NCI-H748 (cell line): ENCODE results near the gene ACTN1.
"Not testable (repeated sequence)": the region's sequence is repeated elsewhere in the genome, so short reads cannot be mapped to it uniquely, and the experiment has no call there.

Experiments used
- DNase-seq: peaks from one replicate; lab custom pipeline; 2025; ENCODE audit not compliant: unreplicated experiment; lab: John Stamatoyannopoulos, UW

ACTN1 gene

DNA sequence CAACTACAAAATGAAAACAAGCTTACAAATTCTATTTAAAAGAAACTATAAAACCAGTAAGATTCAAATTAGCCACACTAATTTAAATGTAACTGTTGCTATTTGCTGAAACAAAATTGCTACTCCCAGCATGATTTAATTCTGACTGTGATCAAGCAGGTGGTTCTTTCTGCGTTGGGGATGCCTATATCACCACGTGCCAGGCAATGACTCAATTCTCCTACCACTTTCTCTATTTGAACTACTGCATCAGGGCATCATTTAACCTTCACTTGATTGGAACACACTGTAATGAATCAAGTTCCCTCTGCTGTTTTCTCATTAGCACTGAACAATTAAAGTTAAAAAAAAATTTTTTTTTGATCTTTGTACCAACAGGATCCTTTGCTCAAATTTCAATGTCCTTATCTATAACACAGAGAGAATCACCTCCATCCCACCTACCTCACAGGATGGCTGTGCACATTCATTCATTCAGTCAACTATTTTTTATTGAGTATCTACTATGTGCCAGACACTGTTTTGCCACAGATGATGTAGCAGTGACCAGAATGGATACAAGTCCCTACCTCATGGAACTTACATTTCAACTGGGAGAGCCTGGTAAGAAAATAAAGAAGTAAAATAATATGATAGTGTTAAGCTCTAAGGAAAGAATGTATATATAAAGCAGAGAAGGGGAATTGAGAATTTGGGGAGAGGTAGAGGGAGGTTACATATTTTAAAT is 8.0 kb upstream of the ACTN1 start:
- DNase-seq = no peak

- DNase-seq = no peak
These were observed 7.1 kb upstream of the ACTN1 start for GRCh38 chr14:68986225-68986624.

DNA sequence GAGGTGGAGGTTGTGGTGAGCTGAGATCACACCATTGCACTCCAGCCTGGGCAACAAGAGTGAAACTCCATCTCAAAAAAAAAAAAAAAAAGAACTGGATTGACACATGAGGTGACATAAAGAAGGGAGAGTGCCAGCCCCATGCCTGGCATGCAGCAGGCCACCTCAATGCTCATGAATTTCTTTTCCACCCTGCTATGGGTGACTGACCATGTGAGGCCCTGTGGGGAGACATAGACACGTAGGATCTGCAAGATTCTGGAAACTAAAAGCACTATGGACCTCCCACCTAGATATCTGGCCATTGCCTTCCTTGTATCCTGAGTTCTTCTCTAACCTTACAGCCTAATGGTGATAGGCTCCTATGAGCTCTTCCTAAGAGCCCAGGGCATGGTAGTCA is 5.6 kb upstream of the ACTN1 start:
- DNase-seq = no peak

DNA sequence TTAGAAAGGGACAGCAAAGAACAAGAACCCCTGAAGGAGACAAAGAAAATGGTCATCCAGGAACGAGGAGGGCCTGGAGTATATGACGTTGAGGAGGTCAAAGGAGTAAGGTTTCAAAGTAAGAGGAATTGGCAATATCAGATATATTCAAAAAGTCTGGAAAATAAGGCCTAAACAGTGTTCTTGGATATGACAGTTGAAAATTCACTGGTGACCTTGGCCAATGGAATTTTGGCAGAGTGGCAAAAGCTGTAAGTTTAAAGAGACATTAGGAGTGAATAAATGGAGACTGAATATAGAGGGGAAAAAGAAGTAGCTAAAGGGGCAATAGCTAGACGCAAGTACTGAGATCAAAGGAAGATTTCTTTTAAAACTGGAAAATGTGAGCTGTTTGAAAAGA is 4.1 kb upstream of the ACTN1 start:
- DNase-seq = no peak

GRCh38 chr14:68982581-68982980 is 3.5 kb upstream of the ACTN1 start:
- no peak for DNase-seq

DNA sequence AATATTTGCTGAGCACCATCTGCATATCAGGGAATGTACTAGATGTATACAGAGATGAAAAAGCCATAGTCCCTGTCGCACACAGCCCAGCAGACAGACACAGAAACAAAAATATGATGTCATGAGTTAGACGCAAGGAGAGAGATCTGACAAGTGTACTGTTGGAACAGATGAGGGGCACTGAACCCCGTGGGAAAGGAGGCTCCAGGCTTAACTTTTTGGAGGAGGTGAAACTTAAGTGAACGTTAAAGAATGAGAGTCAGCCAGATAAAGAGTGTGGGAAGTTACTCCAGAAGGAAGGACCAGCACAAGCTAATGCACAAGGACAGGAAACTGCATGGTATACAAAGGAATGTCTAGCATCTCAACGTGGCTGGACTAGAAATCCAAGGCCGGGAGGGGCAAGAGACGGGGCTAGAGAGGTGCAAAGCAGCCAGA is 2.5 kb upstream of the ACTN1 start:
- no peak for DNase-seq

DNA sequence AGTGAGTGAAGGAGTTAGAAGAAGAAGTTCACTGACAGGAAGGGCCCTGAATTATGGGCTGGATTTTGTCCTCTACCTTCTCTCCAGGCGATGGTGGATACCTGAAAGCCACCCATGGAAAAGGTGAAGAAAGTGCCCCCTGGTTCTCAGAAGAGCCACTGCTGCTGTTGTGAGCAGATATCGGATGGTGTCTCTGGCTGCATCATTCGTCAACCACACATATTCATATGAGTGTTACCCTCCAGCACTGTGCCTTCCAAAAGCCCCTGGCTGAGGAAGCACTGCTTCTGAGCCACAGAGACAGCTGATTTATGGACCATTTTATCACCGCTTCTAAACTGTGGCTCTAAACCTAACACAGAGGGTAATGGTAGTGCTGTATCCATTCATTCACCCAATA is 2.0 kb upstream of the ACTN1 start:
- no peak for DNase-seq

GRCh38 chr14:68979722-68980451 is 785 bp upstream of the ACTN1 start:
- peak; percentile 67 for DNase-seq

GRCh38 chr14:68978172-68978911 is 760 bp downstream of the ACTN1 start:
- peak; percentile 70 for DNase-seq

DNA sequence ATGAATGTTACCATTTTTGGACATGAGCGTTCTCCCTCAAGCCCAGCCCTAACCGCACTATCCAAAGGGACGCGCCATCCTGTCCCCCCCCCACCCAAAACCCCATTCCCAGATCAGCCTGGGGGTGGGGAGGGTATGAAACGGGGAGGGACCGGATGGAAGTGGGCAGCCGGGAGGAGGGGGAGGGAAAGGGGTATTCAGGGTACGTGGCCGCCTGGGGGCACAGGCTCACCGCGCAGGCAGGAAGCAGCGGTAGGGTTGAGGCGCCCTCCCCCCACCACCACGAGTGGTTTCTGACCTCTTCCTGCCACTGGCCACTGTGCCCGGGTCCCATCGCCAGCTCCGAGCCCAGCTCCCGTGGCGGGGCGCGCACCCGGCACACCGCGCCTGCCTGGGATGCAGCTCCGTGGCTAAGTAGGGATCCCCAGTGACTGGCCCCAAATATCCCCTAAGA is 1.4 kb downstream of the ACTN1 start:
- DNase-seq = peak; percentile 49

DNA sequence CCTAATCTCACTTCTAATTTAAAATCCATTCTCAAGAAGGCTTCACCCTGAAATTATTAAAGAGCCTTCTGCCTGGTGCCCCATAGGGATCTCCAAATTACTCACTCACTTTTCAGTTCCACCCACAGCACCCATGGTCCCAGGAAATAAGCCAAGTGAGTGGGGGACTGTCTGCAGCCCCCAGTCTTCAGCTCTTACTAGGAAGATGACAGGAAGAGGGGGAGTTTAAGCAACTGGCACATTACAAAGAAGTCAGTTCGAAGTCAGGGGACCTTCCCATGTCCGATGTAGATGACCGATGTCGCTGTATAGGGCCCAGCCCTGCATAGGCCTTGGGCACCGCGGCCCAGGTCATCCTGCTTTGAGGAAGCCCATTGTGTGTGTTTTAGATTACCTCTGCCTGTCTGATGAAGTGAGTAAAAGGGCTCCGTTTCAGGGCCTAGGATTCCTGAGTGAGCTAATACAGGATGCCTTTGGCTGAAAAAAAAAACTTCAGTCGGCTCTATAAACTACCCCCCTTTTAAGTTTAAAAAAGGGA is 1.9 kb downstream of the ACTN1 start:
- no peak for DNase-seq

GRCh38 chr14:68976160-68977067 is 2.7 kb downstream of the ACTN1 start:
- no peak for DNase-seq

- DNase-seq = no peak
These were observed 3.4 kb downstream of the ACTN1 start for GRCh38 chr14:68975667-68976066.

GRCh38 chr14:68974759-68975347 is 4.2 kb downstream of the ACTN1 start:
- DNase-seq = no peak

DNA sequence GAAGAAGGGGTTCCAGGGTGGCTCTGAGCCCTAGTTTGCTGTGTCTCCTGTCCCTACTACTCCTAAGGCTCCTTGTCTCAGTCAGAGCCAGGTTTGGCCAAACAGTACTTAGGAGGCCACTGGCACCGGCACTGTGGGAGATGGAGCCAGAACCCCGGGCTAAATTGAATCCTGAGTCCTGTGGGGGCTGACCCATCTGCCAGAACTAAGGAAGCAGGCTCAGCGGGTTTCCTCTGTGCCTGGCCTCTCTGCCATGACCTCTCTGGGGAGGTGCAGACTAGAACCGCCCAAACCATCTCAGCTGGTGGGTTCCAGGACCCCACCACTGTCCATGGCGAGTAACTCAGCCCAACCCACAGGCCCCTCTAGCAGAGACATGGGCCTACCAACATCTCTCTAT is 5.5 kb downstream of the ACTN1 start:
- no peak for DNase-seq

DNA sequence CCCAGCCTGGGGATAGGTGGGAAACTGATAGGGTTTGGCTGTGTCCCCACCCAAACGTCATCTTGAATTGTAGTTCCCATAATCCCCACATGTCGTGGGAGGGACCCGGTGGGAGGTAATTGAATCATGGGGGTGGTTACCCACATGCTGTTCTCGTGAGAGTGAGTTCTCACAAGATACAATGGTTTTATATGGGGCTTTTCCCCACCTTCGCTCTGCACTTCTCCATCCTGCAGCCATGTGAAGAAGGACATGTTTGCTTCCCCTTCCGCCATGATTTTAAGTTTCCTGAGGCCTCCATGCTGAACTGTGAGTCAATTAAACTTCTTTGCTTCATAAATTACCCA is 5.9 kb downstream of the ACTN1 start:
- not testable (repeated sequence) for DNase-seq

DNA sequence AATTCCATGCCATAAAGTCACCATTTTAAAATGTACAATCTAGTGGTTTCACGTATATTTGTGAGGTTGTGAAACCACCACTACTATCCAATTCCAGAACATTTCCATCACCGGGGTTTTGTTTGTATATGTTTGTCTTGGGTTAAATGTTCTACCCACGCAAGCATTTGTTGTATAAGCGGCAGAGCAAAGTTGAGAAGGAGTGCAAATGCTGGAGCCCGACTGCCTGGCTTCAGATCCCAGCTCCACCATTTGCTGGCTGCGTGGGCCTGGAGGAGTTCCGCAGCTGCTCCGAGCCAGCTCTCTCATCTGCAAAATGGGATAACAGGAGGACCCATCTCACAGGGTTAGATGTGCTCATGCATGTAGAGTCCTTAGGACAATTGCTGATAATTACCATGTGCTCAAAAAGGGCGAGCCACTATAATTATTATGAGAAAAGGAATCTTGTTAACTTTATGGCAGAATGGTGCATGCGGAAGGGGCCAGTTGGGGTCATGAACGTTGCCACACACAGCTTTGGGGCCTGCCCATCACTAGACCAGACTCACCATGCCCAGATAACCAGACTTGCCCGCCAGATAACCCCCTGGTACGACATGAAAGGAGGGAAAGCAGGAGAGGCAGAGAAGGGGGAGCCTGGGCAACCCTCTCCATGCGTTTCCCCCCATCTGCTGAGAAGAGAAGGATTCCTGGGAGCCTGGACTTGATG is 6.4 kb downstream of the ACTN1 start:
- no peak for DNase-seq

DNA sequence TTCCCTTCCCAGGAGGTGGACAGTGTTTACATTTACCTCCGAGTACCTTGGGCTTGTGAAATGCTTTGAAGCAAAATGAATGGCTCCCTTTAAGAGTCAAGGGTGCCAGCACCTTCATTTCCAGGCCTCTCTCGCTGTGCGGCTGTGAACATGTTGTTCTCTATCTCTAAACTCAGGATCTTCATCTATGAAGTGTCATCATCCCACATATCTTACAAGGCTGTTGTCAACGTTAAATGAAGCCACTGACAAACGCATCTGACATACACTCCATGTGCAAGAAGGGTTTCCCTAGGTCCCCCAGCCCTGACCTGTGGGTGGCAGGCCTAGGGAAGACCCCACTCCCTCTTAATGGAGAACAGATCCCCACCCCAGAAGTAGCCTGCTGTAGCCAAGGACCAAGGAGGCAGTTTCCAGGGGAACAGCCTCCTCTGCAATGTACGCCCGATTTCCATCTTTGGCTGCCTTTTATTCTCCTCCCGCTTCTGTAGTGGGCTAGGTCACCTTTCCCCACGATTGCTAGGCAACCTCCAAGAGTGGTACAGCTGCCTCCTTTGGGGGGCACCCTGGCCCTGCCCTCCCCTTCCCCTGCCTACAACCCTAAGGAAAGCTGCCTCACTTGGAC is 7.6 kb downstream of the ACTN1 start:
- DNase-seq = no peak

- DNase-seq = no peak
These were observed 8.4 kb downstream of the ACTN1 start for GRCh38 chr14:68970736-68971135.
